GM13977 (cell line): ENCODE results near the gene C4orf17.

ENCODE experiments used
- DNase-seq: peaks from one replicate; pipeline ENCODE4 v3.0.0; 2012; ENCODE audit warnings: low spot score
- in situ Hi-C: fragments of 300-500 bp; cut with MboI; formaldehyde crosslinking; loops from one replicate; pipeline ENCODE4 v1.12.0; 2022; ENCODE audit warnings: low sequenced_read_pairs, low pct_unique_long_range_greater_than_20kb, mixed read lengths, inconsistent platforms; ENCODE audit not compliant: unreplicated experiment
- TF ChIP-seq, protein P1 (sequence below): IDR thresholded peaks from 2 replicates; pipeline ENCODE4 v1.5.1; 2012; ENCODE audit warnings: mild to moderate bottlenecking, control low read depth; ENCODE audit not compliant: insufficient read depth; ENCODE audit errors: extremely low read depth, missing control alignments

C4orf17 gene

DNA sequence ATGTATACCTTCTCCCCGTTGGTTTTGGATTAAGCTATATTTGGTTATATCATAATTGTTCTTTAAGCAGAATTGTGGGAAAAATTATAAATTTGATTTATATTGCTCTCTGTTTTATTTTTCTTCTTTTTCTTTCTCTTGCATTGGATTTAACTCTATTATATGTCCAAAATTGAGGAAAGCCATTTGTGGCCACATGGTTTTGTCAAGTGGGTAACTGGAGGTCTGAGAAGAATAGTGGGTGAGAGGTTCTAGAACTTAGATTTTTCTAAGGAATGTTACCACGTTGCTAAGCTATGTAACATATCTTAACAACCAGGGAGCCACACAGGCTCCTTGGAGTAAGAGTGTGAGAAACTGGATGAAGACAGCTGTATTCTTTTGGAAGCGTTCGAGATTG lies at the start of gene C4orf17:
C4orf17 (plus strand) TSS at position 301 of the 400 bp plus-strand sequence. CDS start 2,061 bp downstream, outside the sequence.
- no peak for DNase-seq
- in situ Hi-C loops: no loop called here
- TF ChIP-seq, protein P1, sequence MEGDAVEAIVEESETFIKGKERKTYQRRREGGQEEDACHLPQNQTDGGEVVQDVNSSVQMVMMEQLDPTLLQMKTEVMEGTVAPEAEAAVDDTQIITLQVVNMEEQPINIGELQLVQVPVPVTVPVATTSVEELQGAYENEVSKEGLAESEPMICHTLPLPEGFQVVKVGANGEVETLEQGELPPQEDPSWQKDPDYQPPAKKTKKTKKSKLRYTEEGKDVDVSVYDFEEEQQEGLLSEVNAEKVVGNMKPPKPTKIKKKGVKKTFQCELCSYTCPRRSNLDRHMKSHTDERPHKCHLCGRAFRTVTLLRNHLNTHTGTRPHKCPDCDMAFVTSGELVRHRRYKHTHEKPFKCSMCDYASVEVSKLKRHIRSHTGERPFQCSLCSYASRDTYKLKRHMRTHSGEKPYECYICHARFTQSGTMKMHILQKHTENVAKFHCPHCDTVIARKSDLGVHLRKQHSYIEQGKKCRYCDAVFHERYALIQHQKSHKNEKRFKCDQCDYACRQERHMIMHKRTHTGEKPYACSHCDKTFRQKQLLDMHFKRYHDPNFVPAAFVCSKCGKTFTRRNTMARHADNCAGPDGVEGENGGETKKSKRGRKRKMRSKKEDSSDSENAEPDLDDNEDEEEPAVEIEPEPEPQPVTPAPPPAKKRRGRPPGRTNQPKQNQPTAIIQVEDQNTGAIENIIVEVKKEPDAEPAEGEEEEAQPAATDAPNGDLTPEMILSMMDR: no peak

DNA sequence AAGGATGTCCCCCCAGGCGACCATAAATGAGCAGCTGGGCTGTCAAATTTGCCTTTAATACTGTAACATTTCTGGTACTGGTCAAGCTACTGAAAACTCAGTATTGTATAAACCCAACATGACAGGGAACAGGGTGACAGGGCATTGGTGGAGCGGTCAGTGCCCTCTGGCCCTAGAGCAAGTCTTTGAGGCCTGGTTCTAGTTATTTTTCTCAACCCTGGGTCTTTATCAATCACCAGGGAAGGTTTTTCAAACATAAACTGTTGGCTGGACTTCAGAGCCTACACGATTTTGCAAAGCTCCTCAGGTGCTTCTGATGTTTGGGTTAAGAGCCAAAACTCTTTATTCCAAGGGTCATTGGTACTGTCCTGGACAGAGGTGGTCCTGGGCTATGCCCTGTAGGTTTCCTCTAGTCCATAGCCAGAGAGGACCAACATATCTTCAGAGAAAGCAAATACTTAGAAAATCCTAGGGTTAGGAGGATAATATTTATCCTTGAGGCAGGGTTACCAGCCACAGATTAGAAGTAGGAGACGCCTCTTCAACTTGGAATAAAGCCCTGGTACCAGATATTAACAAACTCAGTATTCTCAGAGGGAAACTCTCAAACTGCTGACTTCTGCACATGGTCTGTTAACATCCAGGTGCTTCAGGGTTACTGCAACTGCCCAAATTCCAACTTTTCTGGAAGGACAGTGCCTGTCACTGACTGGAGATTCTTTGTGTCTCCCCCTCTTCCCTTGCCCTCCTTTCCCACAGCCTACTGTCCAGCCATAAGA lies 49.0 kb upstream of the C4orf17 start:
- in situ Hi-C loops: no loop called here

GRCh38 chr4:99462875-99463464 lies 47.9 kb upstream of the C4orf17 start:
- in situ Hi-C loops: no loop called here
- peak; percentile 53 for DNase-seq
- TF ChIP-seq, protein P1: peak; percentile 81

More for the DNA sequence above, 49.0 kb upstream of the C4orf17 start:
- TF ChIP-seq, protein P1: no peak
- no peak for DNase-seq

- in situ Hi-C loops: no loop called here
- TF ChIP-seq, protein P1: no peak
- no peak for DNase-seq
Measured at GRCh38 chr4:99463566-99463965, 47.3 kb upstream of the C4orf17 start.

GRCh38 chr4:99467887-99468286 lies 42.9 kb upstream of the C4orf17 start:
- TF ChIP-seq, protein P1: no peak
- DNase-seq: no peak
- in situ Hi-C loops: no loop called here

DNA sequence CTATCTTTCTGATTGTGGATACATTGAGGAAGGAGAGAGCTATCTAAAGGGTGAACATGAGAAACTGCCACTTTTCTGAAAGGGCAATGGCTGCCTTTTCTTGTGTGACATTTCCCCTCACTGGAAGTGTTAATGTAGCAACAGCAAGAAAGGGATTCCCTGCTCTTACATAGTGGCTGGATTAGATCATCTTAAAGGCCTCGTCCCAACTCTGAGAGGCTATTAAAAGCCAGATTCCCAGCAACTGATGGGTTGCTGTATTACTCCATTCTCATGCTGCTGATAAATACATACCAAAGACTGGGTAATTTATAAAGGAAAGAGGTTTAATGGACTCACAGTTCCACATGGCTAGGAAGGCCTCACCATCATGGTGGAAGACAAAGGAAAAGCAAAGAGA lies 41.9 kb upstream of the C4orf17 start:
- DNase-seq: no peak
- TF ChIP-seq, protein P1: no peak
- in situ Hi-C loops: no loop called here
